ENCODE measurements around the gene CCRL2. TPM values are rescaled to one million over a fixed set of nuclear protein-coding genes. Genes with fewer than 3 reads are reported as not detected.

Gene CCRL2
- total RNA-seq, 1 donor from 2014 or later, result 0.40 TPM

Other genes with a start within 250 kb of the CCRL2 start
- gene CCR1, start 198.9 kb upstream of the CCRL2 start, total RNA-seq, result not detected in 2 replicates
- gene CCR3, start 164.8 kb upstream of the CCRL2 start, total RNA-seq, result not detected in 2 replicates
- gene CCR2, start 53.1 kb upstream of the CCRL2 start, total RNA-seq, result not detected in 2 replicates
- not detected in 2 replicates for gene CCR5, start 36.3 kb upstream of the CCRL2 start, total RNA-seq
- gene LTF, start 57.6 kb downstream of the CCRL2 start, total RNA-seq, result under 0.01 and 0.22 TPM in 2 replicates
- gene RTP3, start 90.7 kb downstream of the CCRL2 start, total RNA-seq, result not detected in 2 replicates
- gene LRRC2, start 159.0 kb downstream of the CCRL2 start, total RNA-seq, result under 0.01 TPM in 2 replicates
- gene FAM240A, start 205.3 kb downstream of the CCRL2 start, total RNA-seq, result not detected in 2 replicates